ENCODE data around the gene SENP7.
"Not testable (repeated sequence)": the region's sequence is repeated elsewhere in the genome, so short reads cannot be mapped to it uniquely, and the experiment has no call there.

The SENP7 gene

GRCh38 chr3:101310978-101311375 lies 202.0 kb downstream of the SENP7 start:
- Histone ChIP-seq H3K9ac (ENCODE audit: low read depth in 1 of 2, low read length in 2 of 2) (no peak overlapping the region), H3K36me3 (ENCODE audit: control insufficient read depth in 2 of 2, insufficient read depth in 2 of 2, low read length in 2 of 2) (no peaks in the 10 kb centered on the region), H3K9me3 (ENCODE audit: control insufficient read depth in 2 of 2, low read length in 2 of 2) (peaks cover 4 to 8% of the 10 kb centered on the region in 2 donors), H3K27ac (ENCODE audit: low read depth in 2 of 2, low read length in 2 of 2) (no peak overlapping the region), H3K4me1 (ENCODE audit: control insufficient read depth in 2 of 2, insufficient read depth in 2 of 2, low read length in 2 of 2) (peaks cover 0 to 5% of the 10 kb centered on the region in 2 donors), H3K27me3 (ENCODE audit: control insufficient read depth in 2 of 2, insufficient read depth in 2 of 2, low read length in 2 of 2) (no peaks in the 10 kb centered on the region), H3K4me3 (ENCODE audit: low read length in 2 of 2) (no peak overlapping the region)

DNA sequence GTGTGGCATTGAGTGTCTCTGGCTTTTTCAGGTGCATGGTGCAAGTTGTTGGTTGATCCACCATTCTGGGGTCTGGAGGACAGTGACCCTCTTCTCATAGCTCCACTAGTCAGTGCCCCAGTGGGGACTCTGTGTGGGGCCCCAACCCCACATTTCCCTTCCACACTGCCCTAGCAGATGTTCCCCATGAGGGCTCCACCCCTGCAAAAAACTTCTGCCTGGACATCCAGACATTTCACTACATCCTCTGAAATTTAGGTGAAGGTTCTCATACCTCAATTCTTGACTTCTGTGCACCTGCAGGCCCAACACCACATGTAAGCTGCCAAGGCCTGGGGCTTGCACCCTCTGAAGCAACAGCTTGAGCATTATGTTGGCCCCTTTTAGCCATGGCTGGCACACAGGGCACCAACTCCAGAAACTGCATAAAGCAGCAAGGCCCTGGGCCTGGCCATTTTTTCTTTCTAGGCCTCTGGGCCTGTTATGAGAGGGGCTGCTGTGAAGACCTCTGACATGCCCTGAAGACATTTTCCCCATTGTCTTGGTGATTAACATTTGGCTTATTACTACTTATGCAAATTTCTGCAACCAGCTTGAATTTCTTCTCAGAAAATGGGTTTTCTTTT lies 204.8 kb downstream of the SENP7 start:
- H3K36me3 ChIP-seq (ENCODE audit: control insufficient read depth in 2 of 2, insufficient read depth in 2 of 2, low read length in 2 of 2); H3K9ac ChIP-seq (ENCODE audit: low read depth in 1 of 2, low read length in 2 of 2); H3K27me3 ChIP-seq (ENCODE audit: control insufficient read depth in 2 of 2, insufficient read depth in 2 of 2, low read length in 2 of 2); H3K4me3 ChIP-seq (ENCODE audit: low read length in 2 of 2); H3K27ac ChIP-seq (ENCODE audit: low read depth in 2 of 2, low read length in 2 of 2); H3K4me1 ChIP-seq (ENCODE audit: control insufficient read depth in 2 of 2, insufficient read depth in 2 of 2, low read length in 2 of 2); H3K9me3 ChIP-seq (ENCODE audit: control insufficient read depth in 2 of 2, low read length in 2 of 2): not testable (repeated sequence)

DNA sequence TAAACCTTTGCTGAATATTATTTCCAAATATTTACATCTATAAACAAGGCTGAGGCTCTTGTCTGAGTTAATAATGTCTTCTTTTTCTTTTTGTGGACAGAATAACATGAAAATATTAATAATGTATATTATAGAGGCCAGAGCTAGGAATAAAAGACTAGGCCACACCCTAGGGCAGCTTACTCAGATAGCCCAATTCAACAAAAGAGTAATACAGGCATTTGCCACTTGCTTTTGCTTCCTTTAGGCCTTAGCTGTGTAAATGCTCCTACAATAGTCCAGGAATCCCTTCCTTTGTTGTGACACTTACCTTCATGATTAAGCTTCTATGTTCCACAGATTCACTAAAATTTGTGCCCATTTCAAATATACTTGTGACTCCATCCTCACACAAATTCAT lies 209.2 kb downstream of the SENP7 start:
- Histone ChIP-seq H3K4me3 (ENCODE audit: low read length in 2 of 2) (no peak overlapping the region), H3K27ac (ENCODE audit: low read depth in 2 of 2, low read length in 2 of 2) (no peak overlapping the region), H3K27me3 (ENCODE audit: control insufficient read depth in 2 of 2, insufficient read depth in 2 of 2, low read length in 2 of 2) (no peaks in the 10 kb centered on the region), H3K4me1 (ENCODE audit: control insufficient read depth in 2 of 2, insufficient read depth in 2 of 2, low read length in 2 of 2) (no peaks in the 10 kb centered on the region), H3K9ac (ENCODE audit: low read depth in 1 of 2, low read length in 2 of 2) (no peak overlapping the region), H3K9me3 (ENCODE audit: control insufficient read depth in 2 of 2, low read length in 2 of 2) (peaks cover 4 to 8% of the 10 kb centered on the region in 2 donors), H3K36me3 (ENCODE audit: control insufficient read depth in 2 of 2, insufficient read depth in 2 of 2, low read length in 2 of 2) (no peaks in the 10 kb centered on the region)

DNA sequence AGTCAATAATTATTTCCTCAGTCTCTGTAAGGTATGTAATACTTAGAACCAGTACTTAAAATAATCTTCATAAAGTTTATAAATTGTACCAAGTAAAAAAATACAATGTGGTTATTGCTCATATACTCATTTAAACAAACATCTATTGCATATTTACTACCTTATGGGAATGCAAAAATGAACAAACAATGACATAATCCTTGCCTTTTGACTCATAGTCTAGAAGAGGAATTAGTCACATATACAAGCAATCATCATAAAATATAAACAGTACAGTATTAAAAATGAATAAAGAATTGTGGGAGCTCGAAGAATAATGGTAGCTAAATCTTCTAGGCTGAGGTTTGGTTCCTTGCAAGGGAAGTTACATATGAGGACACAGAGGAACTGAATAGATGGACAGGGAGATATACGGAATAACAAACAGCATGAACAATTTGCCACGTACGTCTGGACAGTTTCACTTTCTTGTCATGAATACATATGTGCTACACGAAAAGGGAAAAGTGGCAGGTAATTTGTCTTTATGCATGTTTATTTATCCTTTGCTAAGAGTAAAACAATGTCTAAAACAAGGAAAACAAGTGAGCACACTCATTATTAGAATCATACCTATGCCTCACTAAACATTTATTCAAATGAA lies 209.8 kb downstream of the SENP7 start:
- Histone ChIP-seq H3K9ac (ENCODE audit: low read depth in 1 of 2, low read length in 2 of 2) (no peak overlapping the region), H3K27ac (ENCODE audit: low read depth in 2 of 2, low read length in 2 of 2) (no peak overlapping the region), H3K36me3 (ENCODE audit: control insufficient read depth in 2 of 2, insufficient read depth in 2 of 2, low read length in 2 of 2) (no peaks in the 10 kb centered on the region), H3K4me3 (ENCODE audit: low read length in 2 of 2) (no peak overlapping the region), H3K27me3 (ENCODE audit: control insufficient read depth in 2 of 2, insufficient read depth in 2 of 2, low read length in 2 of 2) (no peaks in the 10 kb centered on the region), H3K4me1 (ENCODE audit: control insufficient read depth in 2 of 2, insufficient read depth in 2 of 2, low read length in 2 of 2) (no peaks in the 10 kb centered on the region), H3K9me3 (ENCODE audit: control insufficient read depth in 2 of 2, low read length in 2 of 2) (peaks cover 2 to 5% of the 10 kb centered on the region in 2 donors)

DNA sequence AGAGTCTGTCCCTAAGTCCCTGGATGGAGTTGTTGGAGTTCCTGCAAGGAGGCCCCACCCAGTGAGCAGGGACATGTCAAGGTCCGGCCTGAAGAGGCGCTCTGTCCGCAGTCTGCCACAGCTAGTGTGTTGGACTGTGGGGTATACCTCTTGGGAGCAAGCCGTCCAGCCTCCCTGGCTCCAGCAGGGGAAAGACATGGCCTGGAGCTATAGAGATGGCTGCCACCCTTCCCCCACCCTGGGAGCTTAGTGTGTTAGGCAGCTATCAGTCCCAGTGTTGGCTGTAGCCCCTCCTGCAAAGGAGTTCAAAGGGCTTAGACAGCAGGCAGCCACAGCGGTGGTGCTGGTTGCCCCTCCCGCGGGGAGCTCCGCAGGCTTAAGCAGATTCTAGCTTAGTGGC lies 212.9 kb downstream of the SENP7 start:
- H3K27ac ChIP-seq (ENCODE audit: low read depth in 2 of 2, low read length in 2 of 2) = no peak overlapping the region
- H3K9ac ChIP-seq (ENCODE audit: low read depth in 1 of 2, low read length in 2 of 2) = no peak overlapping the region
- H3K36me3 ChIP-seq (ENCODE audit: control insufficient read depth in 2 of 2, insufficient read depth in 2 of 2, low read length in 2 of 2) = no peaks in the 10 kb centered on the region
- no peak overlapping the region for H3K4me3 ChIP-seq (ENCODE audit: low read length in 2 of 2)
- H3K4me1 ChIP-seq (ENCODE audit: control insufficient read depth in 2 of 2, insufficient read depth in 2 of 2, low read length in 2 of 2) = no peaks in the 10 kb centered on the region
- no peaks in the 10 kb centered on the region for H3K27me3 ChIP-seq (ENCODE audit: control insufficient read depth in 2 of 2, insufficient read depth in 2 of 2, low read length in 2 of 2)
- no peaks in the 10 kb centered on the region for H3K9me3 ChIP-seq (ENCODE audit: control insufficient read depth in 2 of 2, low read length in 2 of 2)

DNA sequence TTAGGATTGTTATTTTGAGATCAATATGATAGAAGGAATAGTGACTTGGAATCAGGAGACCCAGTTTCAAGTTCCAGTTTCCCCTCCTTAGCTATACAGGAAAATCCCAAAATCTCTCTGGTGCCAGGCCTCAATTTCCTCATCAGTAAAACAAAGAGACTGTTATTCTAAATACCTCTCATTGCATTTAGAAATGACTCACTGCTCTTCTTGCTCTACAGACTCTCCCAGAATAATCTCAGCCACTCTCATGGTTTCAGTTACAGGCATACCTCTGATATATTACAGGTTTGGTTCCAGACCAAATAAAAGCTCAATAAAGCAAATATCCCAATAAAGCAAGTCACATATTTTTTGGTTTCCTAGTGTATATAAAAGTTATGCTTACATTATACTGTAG lies 221.0 kb downstream of the SENP7 start:
- no peaks in the 10 kb centered on the region for H3K4me1 ChIP-seq (ENCODE audit: control insufficient read depth in 2 of 2, insufficient read depth in 2 of 2, low read length in 2 of 2)
- H3K27me3 ChIP-seq (ENCODE audit: control insufficient read depth in 2 of 2, insufficient read depth in 2 of 2, low read length in 2 of 2) = no peaks in the 10 kb centered on the region
- no peak overlapping the region for H3K4me3 ChIP-seq (ENCODE audit: low read length in 2 of 2)
- no peak overlapping the region for H3K9ac ChIP-seq (ENCODE audit: low read depth in 1 of 2, low read length in 2 of 2)
- no peak overlapping the region for H3K27ac ChIP-seq (ENCODE audit: low read depth in 2 of 2, low read length in 2 of 2)
- H3K9me3 ChIP-seq (ENCODE audit: control insufficient read depth in 2 of 2, low read length in 2 of 2) = no peaks in the 10 kb centered on the region
- no peaks in the 10 kb centered on the region for H3K36me3 ChIP-seq (ENCODE audit: control insufficient read depth in 2 of 2, insufficient read depth in 2 of 2, low read length in 2 of 2)

GRCh38 chr3:101288294-101288693 lies 224.7 kb downstream of the SENP7 start:
- no peaks in the 10 kb centered on the region for H3K4me1 ChIP-seq (ENCODE audit: control insufficient read depth in 2 of 2, insufficient read depth in 2 of 2, low read length in 2 of 2)
- H3K9ac ChIP-seq (ENCODE audit: low read depth in 1 of 2, low read length in 2 of 2) = no peak overlapping the region
- H3K9me3 ChIP-seq (ENCODE audit: control insufficient read depth in 2 of 2, low read length in 2 of 2) = no peaks in the 10 kb centered on the region
- no peaks in the 10 kb centered on the region for H3K27me3 ChIP-seq (ENCODE audit: control insufficient read depth in 2 of 2, insufficient read depth in 2 of 2, low read length in 2 of 2)
- H3K36me3 ChIP-seq (ENCODE audit: control insufficient read depth in 2 of 2, insufficient read depth in 2 of 2, low read length in 2 of 2) = no peaks in the 10 kb centered on the region
- H3K27ac ChIP-seq (ENCODE audit: low read depth in 2 of 2, low read length in 2 of 2) = no peak overlapping the region
- H3K4me3 ChIP-seq (ENCODE audit: low read length in 2 of 2) = no peak overlapping the region

DNA sequence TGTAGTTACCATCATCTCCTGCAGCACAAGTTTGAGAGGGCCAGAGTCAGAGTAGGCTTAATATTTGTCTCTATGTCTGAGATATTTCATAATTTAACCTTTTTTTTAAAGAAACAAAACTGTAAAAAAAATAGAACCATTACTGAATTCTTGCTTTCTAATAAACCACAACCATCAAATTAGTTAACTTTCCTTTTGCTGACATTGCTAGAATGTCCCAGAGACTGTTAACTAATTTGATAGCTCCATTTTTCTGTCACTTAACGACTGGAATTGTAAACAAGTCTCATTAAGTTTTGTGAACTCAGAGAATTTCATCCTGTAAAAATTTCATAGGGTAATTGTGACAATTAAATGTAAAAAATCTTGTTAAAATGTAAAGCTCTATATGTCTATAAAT lies 228.3 kb downstream of the SENP7 start:
- Histone ChIP-seq H3K4me1 (ENCODE audit: control insufficient read depth in 2 of 2, insufficient read depth in 2 of 2, low read length in 2 of 2) (no peaks in the 10 kb centered on the region), H3K27me3 (ENCODE audit: control insufficient read depth in 2 of 2, insufficient read depth in 2 of 2, low read length in 2 of 2) (no peaks in the 10 kb centered on the region), H3K27ac (ENCODE audit: low read depth in 2 of 2, low read length in 2 of 2) (no peak overlapping the region), H3K9me3 (ENCODE audit: control insufficient read depth in 2 of 2, low read length in 2 of 2) (no peaks in the 10 kb centered on the region), H3K36me3 (ENCODE audit: control insufficient read depth in 2 of 2, insufficient read depth in 2 of 2, low read length in 2 of 2) (no peaks in the 10 kb centered on the region), H3K9ac (ENCODE audit: low read depth in 1 of 2, low read length in 2 of 2) (no peak overlapping the region), H3K4me3 (ENCODE audit: low read length in 2 of 2) (no peak overlapping the region)

GRCh38 chr3:101281521-101282030 lies 231.4 kb downstream of the SENP7 start:
- no peak overlapping the region for H3K27ac ChIP-seq (ENCODE audit: low read depth in 2 of 2, low read length in 2 of 2)

GRCh38 chr3:101279765-101280385 lies 233.1 kb downstream of the SENP7 start:
- Histone ChIP-seq H3K4me1 (ENCODE audit: control insufficient read depth in 2 of 2, insufficient read depth in 2 of 2, low read length in 2 of 2) (no peaks in the 10 kb centered on the region), H3K9ac (ENCODE audit: low read depth in 1 of 2, low read length in 2 of 2) (no peak overlapping the region), H3K36me3 (ENCODE audit: control insufficient read depth in 2 of 2, insufficient read depth in 2 of 2, low read length in 2 of 2) (no peaks in the 10 kb centered on the region), H3K4me3 (ENCODE audit: low read length in 2 of 2) (no peak overlapping the region), H3K9me3 (ENCODE audit: control insufficient read depth in 2 of 2, low read length in 2 of 2) (no peaks in the 10 kb centered on the region), H3K27me3 (ENCODE audit: control insufficient read depth in 2 of 2, insufficient read depth in 2 of 2, low read length in 2 of 2) (no peaks in the 10 kb centered on the region), H3K27ac (ENCODE audit: low read depth in 2 of 2, low read length in 2 of 2) (no peak overlapping the region)

More at GRCh38 chr3:101281521-101282030, 231.4 kb downstream of the SENP7 start:
- H3K36me3 ChIP-seq (ENCODE audit: control insufficient read depth in 2 of 2, insufficient read depth in 2 of 2, low read length in 2 of 2) = no peaks in the 10 kb centered on the region
- no peaks in the 10 kb centered on the region for H3K9me3 ChIP-seq (ENCODE audit: control insufficient read depth in 2 of 2, low read length in 2 of 2)
- H3K27me3 ChIP-seq (ENCODE audit: control insufficient read depth in 2 of 2, insufficient read depth in 2 of 2, low read length in 2 of 2) = no peaks in the 10 kb centered on the region
- no peak overlapping the region for H3K9ac ChIP-seq (ENCODE audit: low read depth in 1 of 2, low read length in 2 of 2)
- H3K4me3 ChIP-seq (ENCODE audit: low read length in 2 of 2) = no peak overlapping the region
- no peaks in the 10 kb centered on the region for H3K4me1 ChIP-seq (ENCODE audit: control insufficient read depth in 2 of 2, insufficient read depth in 2 of 2, low read length in 2 of 2)

All from mucosa of rectum (tissue), 2 donors.